Right lung (tissue), 5 donors: ENCODE data around the gene DIP2C. TPM values are rescaled to one million over a fixed set of nuclear protein-coding genes. Genes with fewer than 3 reads are reported as not detected.
"Not testable (repeated sequence)": the region's sequence is repeated elsewhere in the genome, so short reads cannot be mapped to it uniquely, and the experiment has no call there.

Source experiments
- DNase-seq, 2 donors: peaks; one replicate each; pipeline ENCODE4 v3.0.0-alpha.2; 2013
- polyA plus RNA-seq, 5 donors: library from polyadenylated mRNA; unstranded; fragments of 120-200 nt; gene quantifications; one replicate each; pipeline versions ENCODE4 v1.2.1 to v1.2.3, GENCODE V29; 2013; ENCODE audit warnings: inconsistent platforms in 1 of 5, low replicate concordance in 1 of 5; ENCODE audit not compliant: insufficient read length in 5 of 5, insufficient read depth in 1 of 5

The DIP2C gene
- polyA plus RNA-seq, 5 donors = 15.8 to 20.3 (median 17.9) TPM

- DNase-seq = no peak
Observed at GRCh38 chr10:375815-376505, 313.5 kb downstream of the DIP2C start.

- no peak for DNase-seq
Observed at GRCh38 chr10:374354-374753, 315.1 kb downstream of the DIP2C start.

GRCh38 chr10:373526-374309, 315.8 kb downstream of the DIP2C start:
- no peak for DNase-seq

- DNase-seq = no peak
Observed at GRCh38 chr10:373015-373414, 316.5 kb downstream of the DIP2C start.

GRCh38 chr10:372566-372965, 316.9 kb downstream of the DIP2C start:
- DNase-seq = no peak

- no peak for DNase-seq
Observed at GRCh38 chr10:371515-371914, 318.0 kb downstream of the DIP2C start.

- DNase-seq = no peak
Observed at GRCh38 chr10:370449-370825, 319.0 kb downstream of the DIP2C start.

GRCh38 chr10:369684-370448, 319.6 kb downstream of the DIP2C start:
- DNase-seq = no peak

GRCh38 chr10:369221-369683, 320.2 kb downstream of the DIP2C start:
- no peak for DNase-seq

GRCh38 chr10:368579-369220, 320.8 kb downstream of the DIP2C start:
- no peak for DNase-seq

GRCh38 chr10:368107-368506, 321.4 kb downstream of the DIP2C start:
- DNase-seq = not testable (repeated sequence)

GRCh38 chr10:367636-368035, 321.8 kb downstream of the DIP2C start:
- DNase-seq = no peak

- DNase-seq = no peak
Observed at GRCh38 chr10:366186-366585, 323.3 kb downstream of the DIP2C start.

GRCh38 chr10:364267-364775, 325.1 kb downstream of the DIP2C start:
- DNase-seq = no peak

- no peak for DNase-seq
Observed at GRCh38 chr10:363152-363551, 326.3 kb downstream of the DIP2C start.

- DNase-seq = no peak
Observed at GRCh38 chr10:361203-362081, 328.0 kb downstream of the DIP2C start.

GRCh38 chr10:360653-361052, 328.8 kb downstream of the DIP2C start:
- no peak for DNase-seq

GRCh38 chr10:359762-360161, 329.7 kb downstream of the DIP2C start:
- no peak for DNase-seq

GRCh38 chr10:359093-359492, 330.4 kb downstream of the DIP2C start:
- no peak for DNase-seq

- DNase-seq = no peak
Observed at GRCh38 chr10:357201-357950, 332.1 kb downstream of the DIP2C start.
